ENCODE data around the gene TNFRSF14.
A peak's percentile ranks its signal among the peaks of the same experiment; 100 is the strongest.
"Not testable (repeated sequence)": the region's sequence is repeated elsewhere in the genome, so short reads cannot be mapped to it uniquely, and the experiment has no call there.

Gene TNFRSF14

DNA sequence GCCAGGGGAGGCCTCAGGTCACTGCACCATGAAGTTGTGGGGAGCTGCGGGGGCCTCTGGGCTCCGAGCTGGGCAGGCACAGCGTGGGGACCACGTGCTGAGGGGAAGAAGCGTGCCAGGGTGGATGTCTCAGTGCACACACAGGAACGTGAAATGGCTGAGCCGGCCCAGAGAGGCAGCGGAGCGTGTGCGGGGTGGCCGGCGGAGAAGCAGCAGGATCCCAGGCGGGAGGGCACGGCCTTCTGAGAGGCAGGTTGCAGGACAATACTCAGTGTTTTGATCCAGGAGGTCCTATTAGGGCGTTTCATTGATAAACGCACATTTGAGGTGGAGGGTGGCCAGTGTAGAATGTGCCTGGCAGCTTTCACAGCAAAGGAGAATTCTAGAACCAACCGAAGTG lies 12.9 kb downstream of the TNFRSF14 start:
- no peak for DNase-seq (ENCODE audit: low spot score)

DNA sequence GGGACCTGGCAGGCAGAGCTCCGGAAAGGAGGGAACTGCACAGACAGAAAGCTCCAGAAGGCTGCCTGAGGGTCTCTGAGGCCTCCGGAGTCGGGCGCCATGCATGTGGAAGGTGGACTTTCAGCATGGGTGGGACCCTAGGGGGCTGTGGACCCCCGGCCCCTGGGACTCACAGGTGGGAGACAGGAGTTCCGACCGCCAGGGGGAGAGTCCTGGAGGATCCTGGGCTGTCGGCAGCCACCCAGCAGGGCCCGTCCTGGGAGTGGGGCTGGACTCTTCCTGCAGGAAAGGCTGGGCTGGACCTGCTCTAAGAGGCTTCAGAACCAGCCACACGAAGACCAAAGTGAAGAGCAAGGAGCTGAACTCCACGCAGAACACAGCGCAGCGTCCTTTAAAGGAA lies 13.5 kb downstream of the TNFRSF14 start:
- DNase-seq (ENCODE audit: low spot score) = not testable (repeated sequence)

DNA sequence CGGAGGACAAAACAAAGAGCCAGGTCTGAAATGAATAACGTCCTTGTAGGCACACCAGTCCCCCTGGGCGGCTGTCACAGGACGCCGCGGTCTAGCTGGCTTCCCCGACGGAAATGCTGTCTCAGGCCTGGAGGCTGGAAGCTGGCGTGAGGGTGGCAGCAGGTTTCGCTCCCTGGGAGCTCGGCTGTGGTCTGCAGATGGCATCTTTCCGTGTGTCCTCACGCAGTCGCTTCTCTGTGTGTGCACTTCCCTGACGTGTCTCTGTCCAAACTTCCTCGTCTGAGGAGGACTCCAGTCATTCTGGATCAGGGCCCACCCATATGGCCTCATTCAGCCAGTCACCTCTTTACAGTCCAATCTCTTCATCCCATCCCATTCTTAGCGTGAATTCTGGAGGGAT lies 14.2 kb downstream of the TNFRSF14 start:
- DNase-seq (ENCODE audit: low spot score) = no peak

DNA sequence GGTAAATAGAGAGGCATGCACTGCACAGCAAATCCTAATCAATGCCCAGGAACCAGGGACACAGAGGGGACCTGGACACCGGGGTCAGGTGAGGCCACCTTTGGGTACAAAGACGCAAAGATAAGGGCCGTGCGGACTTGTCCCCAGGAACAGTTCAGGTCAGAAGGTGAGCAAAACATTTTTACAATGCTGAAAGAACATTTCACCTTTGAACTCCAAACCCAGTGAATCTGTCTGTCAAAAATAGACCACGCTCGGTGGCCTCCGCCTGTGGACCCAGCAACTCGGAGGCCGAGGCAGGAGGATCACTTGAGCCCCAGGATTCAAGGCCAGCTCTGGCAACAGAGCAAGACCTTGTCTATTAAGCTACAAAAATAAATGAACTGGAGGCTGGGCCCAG lies 15.2 kb downstream of the TNFRSF14 start:
- no peak for DNase-seq (ENCODE audit: low spot score)

DNA sequence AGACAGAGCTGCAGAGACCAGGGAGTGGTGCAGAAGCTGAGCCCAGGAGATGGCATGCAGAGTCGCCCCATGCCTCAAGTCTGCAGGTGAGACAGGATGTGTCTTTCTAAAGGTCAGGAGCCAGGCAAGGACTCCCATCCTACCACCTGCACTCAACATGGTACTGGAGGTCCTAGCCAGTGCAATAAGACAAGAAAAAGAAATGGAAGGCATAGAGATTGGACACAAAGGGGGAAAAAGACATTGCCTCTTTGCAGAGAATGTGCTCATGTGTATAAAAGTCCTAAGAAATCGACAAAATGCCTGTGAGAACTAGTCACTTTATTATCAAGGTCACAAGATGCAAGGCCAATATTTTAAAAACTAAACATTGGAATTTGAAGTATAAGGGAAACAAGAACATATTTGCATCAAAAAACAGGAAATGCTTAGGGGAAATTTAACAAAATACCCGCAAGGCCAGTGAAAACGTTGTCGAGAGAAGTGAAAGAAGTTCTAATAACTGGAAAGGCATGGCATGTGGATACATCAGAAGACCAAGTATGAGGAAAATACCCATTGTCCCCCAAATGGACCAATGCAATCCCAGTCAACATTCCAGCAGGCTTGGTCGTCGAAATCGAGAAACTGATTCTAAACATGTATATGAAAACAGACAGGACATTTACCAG lies 17.2 kb downstream of the TNFRSF14 start:
- no peak for DNase-seq (ENCODE audit: low spot score)

DNA sequence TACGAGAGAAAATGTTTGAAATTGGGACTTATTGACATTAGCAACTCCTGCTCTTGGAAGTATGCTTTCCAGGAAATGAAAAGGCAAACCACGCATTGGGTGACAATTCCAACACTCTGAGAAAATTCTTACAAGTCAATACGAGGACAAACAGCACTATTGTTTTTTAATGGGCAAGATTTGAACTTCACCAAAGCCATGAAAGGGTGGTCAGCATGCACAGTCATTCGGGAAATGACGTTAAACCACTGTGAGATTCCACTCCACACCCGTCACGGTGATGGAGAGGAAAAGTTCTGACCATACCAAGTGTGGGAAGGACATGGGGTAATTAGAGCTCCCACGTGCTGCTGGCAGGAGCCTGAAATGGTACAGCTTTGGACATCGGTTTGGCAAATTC lies 18.2 kb downstream of the TNFRSF14 start:
- no peak for DNase-seq (ENCODE audit: low spot score)

DNA sequence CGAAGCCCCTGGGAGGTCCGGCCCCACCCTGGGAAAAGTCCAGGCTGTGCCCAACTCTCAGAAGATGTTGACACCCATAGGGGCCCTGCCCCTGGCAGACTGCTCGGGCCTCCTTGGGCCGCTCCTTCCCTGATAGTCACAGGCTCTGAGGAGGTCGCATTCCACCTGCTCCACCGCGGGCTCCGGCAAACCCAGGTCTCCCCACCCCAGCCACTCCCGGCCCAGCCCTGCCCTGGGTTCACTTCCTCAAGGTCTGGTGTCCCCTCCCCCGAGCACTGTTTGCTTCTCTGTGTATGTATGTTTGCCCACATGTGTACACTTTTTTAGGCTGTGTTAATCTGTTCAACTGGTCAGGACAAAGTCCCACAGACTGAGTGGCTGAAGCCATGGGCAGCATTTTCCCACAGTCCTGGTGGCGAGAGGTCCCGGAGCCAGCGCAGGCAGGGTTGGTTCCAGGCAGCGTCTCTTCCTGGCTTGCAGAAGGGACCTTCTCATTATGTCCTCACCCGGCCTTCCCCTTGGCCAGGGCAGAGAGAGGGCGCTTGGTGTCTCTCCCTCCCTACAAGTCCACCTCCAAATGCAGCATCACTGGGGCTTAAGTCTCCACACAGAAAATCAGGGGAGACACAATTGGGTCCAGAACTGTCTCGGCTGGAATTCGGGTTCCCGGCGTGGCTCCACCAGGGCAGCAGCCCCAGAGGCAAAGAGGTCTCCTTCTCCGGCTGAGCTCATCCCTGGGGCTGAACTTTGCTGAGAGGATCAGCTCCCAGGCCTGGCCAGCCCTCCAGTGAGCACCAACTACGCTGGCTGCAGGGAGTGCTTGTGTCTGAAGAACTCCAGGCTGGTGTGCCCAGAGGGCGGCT lies 19.9 kb downstream of the TNFRSF14 start:
- DNase-seq (ENCODE audit: low spot score) = no peak

DNA sequence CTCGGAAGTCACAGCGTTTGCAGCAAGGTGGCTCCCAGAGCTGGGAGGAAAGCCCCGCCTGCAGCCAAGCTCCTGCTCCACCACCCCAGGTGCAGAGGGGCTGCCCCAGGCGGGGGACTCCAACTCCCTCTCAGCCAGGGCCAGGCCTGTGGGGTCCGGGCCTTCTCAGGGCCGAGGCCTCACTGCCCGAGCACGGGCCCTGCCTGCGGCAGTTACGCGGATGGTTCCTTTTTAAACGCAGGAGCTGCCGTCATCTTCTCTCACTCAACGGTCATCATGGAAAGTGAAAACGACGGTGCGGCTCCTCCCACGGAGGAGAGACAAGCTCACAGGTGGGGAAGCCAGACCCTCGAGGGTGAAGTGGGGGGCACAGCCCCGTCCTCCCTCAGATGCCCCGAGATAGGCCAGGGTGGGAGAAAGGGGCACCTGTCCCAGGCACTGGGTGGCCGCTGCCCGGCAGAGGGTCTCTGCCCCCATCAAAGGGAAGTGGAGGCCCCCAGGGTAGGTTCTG lies 21.4 kb downstream of the TNFRSF14 start:
- DNase-seq (ENCODE audit: low spot score) = not testable (repeated sequence)

DNA sequence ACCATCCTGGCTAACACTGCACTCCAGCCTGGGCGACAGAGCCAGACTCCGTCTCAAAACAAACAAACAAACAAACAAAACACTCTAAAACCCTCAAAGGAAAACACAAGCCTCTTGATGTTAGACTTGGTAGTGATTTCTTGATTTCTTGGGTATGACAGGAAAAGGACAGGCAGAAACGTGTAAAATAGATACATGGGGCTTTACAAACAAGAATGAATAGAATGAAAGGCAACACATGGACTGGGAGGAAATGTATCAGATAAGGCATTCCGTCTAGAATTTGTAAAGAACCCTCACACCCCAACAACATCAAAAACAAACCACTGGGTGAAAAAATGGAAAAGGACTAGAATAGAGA lies 22.6 kb downstream of the TNFRSF14 start:
- DNase-seq (ENCODE audit: low spot score) = no peak

DNA sequence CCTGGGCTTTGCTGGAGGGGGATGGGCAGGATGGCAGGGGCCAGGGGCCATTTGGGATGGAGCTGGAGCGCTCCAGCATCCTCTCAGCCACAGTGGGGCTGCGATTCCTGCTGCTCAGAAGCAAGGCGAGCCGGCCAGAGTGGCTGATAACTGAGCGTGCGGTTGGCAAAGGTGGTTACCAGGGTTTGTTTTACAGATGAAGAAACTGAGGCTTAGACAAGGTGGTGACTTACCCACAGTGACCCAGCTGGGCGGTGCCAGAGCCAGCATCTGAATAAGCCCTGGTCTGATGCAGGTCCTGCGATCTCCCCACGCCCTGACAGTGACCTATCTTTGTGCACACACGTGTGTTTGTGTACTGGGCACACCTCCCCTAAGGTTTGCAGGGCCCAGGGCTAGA lies 24.5 kb downstream of the TNFRSF14 start:
- DNase-seq (ENCODE audit: low spot score) = no peak

DNA sequence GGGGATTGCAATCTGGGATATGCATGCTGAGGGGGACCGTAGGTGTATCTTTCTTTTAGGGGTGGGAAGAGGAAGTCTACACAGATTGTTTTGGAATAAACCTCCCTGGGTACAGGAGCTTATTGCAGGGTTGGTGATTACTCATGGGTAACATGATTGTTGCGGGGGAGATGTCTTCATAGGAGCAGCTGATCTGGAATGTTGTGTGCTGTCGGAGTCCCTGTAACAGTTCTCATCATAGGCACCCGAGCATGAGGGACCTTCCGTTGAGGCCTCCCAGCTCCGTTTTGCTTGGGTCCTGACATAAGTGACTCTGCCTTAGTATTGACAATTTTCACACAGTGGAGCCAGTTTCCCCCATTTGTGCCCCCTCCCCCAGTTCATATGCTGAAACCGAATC lies 26.2 kb downstream of the TNFRSF14 start:
- DNase-seq (ENCODE audit: low spot score) = no peak

DNA sequence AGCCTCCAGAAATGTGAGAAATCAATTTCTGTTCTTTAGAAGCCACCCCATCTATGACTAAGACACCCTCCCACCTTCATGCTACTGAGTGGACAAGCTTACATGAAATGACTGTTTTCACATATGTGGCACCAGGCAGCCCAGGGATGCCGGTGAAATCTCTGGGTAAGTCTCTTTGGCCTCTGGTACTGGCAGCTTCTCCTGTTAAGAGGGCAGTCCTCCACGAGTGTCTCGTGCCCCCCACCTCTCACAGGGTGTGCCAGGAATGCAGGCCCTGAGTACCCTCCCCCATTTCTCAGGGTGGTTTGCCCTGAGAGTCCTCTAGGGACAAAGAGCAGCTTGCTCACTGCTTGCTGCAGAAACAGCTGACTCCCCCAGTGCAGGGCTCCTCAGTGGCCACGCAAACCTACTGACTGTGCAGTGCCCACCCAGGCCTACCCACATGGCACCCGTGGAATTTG lies 27.2 kb downstream of the TNFRSF14 start:
- DNase-seq (ENCODE audit: low spot score) = no peak

DNA sequence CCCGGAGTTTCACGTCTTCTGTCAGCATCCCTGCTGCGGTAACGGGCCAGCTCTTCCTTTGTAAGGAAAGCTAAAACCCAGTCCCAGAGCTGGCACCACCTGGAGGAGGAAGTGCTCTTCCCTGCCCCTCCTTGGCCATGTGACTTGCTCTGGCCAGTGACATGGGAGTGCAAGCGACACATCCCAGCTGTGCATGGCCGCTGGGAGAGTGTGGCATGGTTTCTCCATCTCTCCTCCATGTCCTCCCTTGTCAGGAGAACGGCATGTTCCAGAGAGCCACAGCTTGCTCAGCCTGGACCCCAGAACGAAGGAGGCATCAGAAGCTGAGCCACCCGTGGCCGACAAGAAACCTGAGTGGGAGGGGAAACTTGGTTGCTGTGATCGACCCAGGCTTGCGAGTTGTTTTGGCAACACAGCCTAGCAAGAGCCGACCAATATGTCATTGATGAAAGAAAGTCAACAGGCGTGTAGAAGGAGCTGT lies 27.7 kb downstream of the TNFRSF14 start:
- no peak for DNase-seq (ENCODE audit: low spot score)

DNA sequence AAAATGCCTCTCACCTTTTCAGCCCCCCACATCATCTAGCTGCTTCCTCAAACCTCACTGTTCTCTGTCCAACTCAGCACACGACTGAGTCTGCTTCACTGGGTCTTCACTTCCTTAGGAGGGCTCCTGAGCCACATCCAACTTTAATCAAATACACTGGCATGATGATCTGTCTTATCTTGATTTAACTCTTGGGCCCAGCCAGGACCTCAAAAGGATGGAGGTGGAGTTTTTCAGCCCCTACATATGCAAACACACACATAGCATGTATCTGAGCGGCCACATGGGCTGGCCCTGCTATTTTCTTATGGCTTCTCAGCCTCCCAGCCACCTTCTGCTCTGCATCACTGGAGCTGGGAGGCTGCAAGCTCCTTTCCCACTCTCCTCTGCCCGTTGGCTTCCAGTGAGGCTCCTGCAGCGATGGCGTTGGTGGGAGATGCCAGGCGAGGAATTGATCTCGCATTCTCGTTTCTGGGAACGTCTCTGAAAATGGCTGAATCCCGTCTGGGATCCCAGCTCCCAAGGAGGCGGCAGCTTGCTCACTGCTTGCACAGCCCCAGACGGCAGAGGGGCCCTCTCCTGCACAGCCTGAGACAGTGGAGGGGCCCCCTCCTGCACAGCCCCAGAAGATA lies 28.6 kb downstream of the TNFRSF14 start:
- peak; percentile 48 for DNase-seq (ENCODE audit: low spot score)

DNA sequence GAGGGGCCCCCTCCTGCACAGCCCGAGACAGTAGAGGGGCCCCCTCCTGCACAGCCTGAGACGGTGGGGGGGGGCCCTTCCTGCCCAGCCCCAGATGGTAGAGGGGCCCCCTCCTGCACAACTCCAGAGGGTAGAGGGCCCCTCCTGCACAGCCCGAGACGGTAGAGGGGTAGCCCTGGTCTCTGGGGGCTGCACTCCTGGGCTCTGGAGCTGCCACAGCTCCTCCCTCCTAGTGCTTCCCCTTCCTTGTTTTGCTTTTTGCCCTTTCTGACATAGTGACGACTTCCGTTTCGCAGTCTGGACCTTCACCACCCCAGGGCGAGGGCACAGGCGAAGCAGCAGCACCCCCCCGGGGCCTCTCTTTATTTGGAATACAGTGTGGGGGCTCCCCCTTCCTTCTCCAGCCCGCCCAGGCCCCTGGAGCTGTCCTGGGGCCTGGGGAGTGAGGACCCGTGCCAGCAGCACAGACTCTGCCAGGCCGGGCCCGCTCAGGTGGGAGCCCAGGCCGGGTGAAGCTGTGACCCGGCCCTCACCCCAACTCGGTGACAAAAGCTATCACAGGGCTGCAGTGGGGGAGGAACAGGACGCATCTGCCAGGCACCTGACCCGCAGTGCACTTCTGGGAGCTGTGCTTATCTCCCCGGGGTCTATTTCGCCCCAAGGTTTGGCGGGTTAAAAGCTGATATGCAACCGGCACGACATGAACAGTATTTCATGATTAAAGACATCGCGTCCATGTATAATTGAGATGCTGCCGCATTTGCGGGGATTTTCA lies 29.3 kb downstream of the TNFRSF14 start:
- peak; percentile 93 for DNase-seq (ENCODE audit: low spot score)

DNA sequence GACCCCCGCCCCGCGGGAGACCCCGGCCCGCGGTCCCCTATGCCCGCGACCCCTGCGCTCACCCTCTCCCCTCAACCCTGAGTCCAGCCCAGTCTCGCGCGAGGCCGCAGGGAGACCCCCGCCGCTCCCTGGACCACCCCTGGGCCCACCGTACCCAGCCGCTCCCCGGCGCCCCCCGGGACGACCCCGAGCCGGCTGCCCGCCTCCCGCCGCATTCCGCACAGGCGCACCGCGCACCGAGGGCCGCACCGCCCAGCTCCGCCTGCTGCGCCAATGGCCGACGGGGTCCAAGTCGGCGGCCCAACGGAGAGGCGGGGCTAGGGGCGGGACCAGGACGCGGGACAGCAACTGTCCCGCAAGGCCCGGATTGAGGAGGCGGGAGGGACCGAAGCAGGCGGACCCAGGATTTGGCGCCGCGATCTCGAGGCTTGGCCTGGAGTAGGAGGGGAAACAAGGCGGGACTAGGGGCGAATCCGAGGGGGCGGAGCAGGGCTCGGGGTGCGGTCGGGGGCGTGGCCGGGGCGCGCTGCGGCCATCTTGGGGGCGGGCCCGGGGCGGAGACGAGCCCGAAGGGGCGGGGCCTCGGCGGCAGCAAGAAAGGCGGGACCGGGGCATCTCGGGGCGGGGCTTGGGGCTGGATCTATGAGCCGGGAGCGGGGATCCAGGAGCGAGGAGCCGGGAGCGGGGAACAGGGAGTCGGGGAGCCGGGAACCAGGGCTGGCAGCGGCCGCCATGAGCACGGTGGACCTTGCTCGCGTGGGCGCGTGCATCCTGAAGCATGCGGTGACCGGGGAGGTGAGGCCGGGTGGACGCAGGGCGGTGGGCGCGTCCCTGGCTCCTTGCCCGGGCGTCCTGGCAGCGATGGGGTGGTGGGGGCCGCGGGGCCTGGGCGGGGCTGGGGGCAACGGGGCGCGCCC lies 30.2 kb downstream of the TNFRSF14 start, which contains the start of gene PRXL2B:
Gene PRXL2B (plus strand): TSS at position 624 of the 917 bp plus-strand sequence. CDS start 109 bp downstream, at position 733.
- DNase-seq (ENCODE audit: low spot score) = peak; percentile 99

DNA sequence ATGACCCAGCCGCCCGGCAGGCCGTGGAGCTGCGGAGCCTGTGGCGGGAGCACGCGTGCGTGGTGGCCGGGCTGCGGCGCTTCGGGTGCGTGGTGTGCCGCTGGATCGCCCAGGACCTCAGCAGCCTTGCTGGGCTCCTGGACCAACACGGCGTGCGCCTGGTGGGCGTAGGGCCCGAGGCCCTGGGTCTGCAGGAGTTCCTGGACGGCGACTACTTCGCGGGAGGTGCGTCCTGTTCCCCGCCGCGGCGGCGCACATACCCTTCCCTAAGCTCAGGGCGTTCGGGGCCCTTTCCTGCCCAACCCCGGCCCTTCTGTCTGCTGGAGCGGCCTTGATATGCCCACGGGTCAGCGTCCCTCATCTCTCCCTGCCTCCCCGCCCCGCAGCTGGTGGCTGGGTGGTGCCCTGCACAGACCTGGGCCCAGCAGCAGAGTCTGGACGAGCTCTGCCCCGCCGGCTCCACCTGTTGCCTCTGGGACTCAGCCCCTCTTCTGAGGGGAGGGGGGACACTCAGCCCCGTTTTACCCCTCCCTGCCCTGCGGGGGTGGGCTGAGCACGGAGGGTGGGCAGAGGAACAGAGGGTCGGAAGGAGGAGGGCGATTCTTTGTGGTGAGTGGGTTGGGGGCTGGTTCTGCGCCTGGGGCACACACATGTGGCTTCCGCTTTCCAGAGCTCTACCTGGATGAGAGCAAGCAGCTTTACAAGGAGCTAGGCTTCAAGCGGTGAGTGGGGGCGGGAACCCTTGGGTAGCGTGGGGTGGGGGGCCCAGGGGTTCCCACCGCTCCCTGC lies 31.1 kb downstream of the TNFRSF14 start:
- no peak for DNase-seq (ENCODE audit: low spot score)

DNA sequence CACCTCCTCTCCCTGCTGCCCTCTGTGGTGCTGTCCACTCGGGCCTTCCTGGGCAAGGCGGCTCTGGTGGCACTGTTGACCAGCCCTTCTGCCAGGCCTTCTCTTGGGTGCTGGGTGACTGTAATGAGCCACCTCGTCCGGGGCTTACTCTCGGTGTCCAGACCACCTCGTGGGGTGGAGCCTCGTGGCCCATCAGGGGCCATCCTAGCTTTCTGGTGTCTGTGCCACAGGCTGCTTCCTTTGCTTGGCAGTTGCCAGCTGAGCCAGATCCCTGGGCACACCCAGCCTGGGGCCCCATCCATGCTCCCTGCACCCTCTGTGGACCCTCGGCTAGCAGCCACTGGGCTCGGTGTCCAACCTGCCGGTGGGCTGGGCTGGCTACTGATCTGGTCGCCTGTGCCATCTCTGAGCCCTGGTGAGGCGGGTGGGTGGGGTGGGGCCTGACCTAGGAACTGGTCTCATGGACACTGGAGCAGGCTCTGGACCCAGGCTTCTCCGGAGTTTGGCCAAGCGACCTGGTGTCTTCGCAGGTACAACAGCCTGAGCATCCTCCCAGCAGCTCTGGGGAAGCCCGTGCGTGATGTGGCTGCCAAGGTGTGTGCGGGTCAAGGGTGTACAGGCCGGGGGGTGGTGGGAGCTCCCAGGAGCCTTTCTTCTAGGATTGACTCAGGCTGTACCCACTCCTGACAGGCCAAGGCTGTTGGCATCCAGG lies 31.8 kb downstream of the TNFRSF14 start:
- no peak for DNase-seq (ENCODE audit: low spot score)
